SK-MEL-5 (cell line): ENCODE data around the gene ZNF837. TPM values are rescaled to one million over a fixed set of nuclear protein-coding genes. Genes with fewer than 3 reads are reported as not detected.

ENCODE experiments used
- DNase-seq: peaks from one replicate; pipeline ENCODE4 v3.0.0-alpha.2; 2016; ENCODE audit warnings: low read depth, low spot score
- in situ Hi-C: cut with HindIII; loops from 2 replicates; pipeline ENCODE4 v1.10.0; 2016; ENCODE audit warnings: low sequenced_read_pairs, high pct_unique_total_duplicates, low pct_unique_long_range_greater_than_20kb
- total RNA-seq: library from RNA; depleted of rRNA; stranded (reverse); fragments of >200 nt; shearing (Covaris generic); gene quantifications from 2 replicates; pipeline ENCODE4 v1.2.3, GENCODE V29; 2014

ZNF837 gene
- total RNA-seq, 1 experiment from 2014 or later = 0.87 TPM

DNA sequence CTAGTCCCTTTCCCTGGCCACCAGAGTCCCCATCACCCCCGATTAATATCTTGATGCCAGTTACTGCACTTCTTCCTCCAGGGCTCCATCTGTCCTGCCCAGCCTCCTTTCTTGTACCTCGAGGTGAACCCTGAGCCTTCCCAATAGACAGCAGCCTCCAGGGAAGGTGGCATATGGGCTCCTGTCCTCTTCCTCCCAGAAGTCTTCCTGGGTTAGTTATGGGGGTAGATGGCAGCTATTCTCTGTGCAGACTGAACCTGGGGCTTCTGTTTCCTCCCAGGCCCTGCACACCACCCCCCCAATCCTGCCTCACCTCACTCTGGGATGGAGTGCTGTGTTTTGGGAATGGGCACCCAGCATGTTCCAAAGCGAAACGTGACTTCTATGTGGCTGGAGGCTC is 17.3 kb upstream of the ZNF837 start:
- in situ Hi-C loops = no loop called here
- DNase-seq = no peak

DNA sequence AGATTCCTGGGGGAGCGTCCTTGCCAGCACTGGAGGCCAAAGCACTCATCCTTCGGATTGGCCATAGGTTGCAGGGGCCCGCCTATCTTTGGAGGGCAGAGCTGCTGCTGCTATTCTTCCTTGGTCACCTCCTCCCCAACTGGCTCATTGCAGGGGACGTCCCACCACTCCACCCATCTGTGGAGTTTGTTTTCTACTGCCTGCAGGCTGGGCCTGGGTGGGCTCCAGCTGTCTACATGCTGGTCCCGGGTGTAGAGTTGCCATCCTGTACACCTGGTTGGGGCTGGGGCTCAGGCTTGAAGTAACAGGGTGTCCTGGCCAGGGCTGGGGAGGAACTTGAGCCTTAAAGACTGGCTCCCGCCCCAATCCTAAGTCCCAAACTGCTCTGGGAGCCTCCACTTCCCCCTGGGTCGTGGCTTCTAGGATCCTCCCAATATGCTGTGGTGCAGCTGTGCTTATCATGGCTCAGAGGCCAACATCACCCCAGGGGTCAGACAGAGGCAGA is 16.8 kb upstream of the ZNF837 start:
- DNase-seq = no peak
- in situ Hi-C loops = no loop called here

DNA sequence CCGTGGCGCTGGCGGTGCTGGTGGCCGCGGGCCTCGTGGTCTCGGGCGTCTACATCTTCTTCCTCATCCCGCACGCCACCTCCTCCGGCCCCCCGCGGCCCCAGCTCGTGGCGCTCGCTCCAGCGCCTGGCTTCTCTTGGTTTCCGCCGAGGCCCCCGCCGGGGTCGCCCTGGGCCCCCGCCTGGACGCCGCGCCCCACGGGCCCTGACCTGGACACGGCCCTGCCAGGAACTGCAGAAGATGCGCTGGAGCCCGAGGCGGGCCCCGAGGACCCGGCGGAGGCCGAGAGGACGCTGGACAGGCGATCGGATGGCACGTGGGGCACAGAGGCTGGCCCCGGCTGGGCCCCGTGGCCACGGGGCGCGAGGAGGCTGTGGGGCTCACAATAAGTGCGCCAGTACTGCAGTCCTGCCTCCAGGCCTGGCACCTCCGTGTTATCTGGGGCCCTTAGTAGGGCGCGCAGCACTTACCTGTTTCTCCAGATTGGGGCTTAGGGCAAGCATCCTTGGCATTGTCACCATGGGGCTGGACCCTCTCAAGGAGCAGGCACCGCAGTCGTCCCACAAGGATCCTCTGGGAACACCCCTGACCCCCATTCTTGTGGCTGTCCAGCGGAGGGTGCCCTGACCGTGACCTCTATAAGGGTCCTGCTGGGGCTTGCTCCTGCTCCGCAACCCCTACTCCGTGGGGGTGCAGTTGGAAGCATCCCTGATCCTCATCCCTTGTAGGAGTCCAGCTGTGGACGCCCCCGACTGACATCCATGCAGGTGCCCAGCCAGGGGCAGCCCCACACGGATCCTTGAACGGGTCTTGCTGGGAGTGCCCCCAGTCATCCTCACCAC is 16.1 kb upstream of the ZNF837 start:
- in situ Hi-C loops = no loop called here

DNA sequence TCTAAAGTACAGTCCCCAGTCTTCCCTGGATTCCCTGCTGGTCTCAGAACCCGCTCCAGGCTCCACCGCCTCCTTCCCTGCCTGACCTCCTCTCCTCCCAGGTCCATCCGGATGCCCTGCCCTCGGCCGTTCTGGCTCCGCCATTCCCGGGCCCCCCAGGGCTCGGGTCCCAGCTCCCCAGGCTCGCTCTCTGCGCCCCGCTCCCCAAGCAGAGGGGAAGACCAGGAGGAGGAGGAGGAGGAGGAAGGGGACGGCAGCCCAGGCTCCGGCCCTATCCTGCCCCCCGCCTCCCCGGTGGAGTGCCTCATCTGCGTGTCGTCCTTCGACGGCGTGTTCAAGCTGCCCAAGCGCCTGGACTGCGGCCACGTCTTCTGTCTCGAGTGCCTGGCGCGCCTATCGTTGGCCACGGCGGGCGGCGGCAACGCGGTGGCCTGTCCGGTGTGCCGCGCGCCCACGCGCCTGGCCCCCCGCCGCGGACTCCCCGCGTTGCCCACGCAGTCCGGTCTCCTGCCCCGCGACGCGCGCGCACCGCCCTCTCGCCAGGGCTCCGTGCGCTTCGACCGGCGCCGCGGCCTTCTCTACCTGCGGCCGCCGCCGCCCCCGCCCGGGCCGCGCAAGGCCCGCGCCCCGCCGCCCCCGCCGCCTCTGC is 15.3 kb upstream of the ZNF837 start:
- in situ Hi-C loops = no loop called here
- DNase-seq = no peak

More for the DNA sequence above, 16.1 kb upstream of the ZNF837 start:
- no peak for DNase-seq

DNA sequence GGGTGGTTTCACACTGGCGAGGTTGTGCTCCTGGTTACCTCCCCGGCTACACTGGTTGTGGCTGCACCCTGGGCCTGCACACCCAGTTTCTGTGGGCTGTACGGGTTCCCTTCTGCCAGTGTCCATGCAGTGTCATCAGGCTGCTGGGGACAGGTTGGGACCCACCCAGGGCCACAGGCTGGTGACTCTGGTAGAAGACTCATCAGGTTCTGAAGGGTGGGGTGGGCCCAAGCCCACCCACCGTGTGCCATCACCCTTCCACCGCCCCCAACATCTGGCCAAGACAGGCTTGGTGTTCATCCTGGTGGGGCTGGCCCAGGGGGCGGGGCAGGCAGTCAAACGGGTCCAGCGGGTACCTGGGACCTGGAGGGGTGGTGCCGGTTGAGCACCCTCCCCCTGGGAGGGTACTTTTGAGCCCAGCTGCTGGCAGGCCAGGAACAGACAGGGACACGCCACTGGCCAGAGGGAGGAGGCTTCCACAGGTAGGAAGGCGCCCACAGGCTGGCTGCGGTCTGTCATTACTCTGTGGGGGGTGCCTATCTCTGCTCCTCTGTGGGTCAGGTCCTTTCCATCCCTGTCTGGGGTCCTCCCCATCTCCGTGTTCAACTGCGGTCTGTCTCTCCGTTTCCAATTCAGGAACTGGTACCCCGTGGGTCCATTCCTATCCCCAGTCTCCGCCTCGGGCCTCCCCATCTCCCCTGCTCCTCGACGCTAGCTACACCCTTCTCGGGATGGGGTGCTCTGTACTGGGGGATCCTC is 14.6 kb upstream of the ZNF837 start, which contains the start of gene RNF225:
RNF225 (plus strand) TSS at position 437 of the 759 bp plus-strand sequence. CDS start 434 bp downstream, outside the sequence.
- in situ Hi-C loops = no loop called here
- no peak for DNase-seq

DNA sequence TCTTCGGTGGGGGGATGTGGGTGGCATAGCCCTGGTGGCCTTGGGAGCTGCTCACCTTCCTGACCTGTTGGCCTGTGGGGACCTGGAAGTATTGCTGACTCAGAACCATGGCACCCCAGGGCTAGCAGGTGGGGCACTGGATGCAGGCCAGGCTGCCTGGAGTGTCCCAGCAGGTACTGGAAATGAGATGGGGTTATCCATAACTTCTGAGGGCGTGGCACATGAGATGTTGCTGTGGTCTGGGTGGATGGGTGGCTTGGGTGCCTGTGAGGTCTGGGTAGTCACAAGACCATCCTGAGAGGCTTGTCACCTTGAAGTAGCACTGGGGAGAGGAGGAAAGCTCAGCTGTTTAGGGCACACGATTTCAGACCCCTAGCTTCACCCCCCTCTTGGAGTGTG is 14.0 kb upstream of the ZNF837 start:
- in situ Hi-C loops = no loop called here
- no peak for DNase-seq

DNA sequence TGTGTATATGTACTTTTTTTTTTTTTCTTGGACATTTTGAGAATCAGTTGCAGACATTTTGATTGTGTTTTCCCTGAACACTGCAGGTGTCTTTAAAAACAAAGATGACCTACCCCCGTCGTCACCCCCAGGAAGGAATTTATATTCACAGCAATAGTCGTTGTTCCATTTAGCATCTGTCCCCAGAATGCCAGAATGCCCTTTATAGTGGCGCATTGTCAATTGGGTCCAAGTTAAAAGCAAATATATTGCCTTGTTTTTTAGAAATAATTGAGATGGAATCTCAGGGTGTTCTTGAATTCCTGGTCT is 12.8 kb upstream of the ZNF837 start:
- in situ Hi-C loops = no loop called here

DNA sequence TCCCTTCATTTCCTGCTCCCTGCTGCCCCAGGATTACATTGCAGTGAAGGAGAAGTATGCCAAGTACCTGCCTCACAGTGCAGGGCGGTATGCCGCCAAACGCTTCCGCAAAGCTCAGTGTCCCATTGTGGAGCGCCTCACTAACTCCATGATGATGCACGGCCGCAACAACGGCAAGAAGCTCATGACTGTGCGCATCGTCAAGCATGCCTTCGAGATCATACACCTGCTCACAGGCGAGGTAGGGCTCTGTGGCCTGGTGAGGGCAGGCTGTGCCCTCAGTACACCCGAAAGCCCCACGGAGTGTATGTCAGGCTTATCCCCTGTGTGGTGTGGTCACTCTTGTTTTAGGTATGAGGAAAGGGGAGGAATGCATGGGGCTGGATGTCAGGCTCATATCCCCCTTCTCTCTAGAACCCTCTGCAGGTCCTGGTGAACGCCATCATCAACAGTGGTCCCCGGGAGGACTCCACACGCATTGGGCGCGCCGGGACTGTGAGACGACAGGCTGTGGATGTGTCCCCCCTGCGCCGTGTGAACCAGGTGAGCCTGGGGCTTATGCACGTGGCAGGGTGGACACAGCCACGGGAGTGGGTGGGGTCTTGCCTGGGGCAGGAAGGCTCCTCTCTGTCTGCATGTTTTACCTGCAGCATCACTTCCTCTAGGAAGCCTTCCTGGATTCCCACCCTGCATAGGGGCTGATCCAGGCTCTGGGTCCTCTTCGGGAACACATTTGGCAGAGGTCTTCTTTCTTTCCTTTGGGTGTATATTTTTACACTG is 12.3 kb upstream of the ZNF837 start:
- in situ Hi-C loops = no loop called here

More for the DNA sequence above, 12.8 kb upstream of the ZNF837 start:
- no peak for DNase-seq

DNA sequence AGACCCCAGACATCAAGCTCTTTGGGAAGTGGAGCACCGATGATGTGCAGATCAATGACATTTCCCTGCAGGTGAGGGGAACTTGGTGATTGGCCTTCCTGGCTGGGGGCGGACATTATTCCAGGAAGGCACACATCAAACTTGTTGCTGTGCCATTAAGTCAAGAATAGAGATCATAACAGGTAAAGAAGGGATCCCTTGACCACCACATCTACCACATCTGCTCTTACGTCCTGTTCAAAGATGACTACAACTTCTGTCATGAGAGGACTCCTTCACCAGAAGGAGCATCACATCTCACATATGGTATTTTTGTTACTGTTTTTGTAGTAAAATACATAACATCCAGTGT is 7.3 kb upstream of the ZNF837 start:
- no peak for DNase-seq
- in situ Hi-C loops = no loop called here

More for the DNA sequence above, 12.3 kb upstream of the ZNF837 start:
- no peak for DNase-seq

DNA sequence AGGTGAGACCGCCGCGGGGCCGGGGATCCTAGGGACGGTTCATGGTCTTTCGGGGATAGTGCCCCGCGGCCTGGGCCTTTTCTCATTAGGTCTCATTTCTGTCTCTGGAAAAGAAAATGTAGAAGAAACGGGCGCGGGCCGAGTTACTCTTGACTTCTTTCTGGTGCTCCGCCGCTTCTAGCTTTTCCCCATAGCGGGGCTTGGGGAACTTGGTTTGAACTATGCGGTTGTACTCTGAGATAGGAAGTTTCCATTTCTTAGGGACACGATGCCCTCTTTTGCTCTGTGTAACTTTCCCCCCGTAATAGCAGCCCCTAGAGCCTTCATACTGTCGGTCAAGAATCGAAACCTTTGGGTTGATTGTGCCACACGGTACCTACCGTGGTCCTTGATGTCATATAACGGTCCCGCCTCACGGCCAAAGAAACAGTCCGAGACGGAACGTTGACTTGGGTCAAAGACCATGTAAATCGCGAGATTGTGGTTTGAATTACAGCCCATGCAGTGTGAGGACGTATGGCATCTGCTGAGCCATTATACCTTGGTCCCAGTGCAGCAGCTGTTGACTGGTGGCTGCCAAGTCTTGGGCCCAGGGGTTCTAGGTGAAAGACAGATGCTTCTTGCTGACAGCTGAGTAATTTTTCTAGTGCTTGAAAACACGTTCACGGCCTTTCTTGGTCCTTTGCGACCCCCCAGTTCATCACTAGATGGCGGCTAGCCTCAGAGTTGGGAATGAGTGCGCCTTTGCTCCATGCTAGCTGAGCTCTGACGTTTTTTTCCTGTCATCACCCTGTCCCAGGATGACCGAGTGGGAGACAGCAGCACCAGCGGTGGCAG is 6.7 kb upstream of the ZNF837 start:
- in situ Hi-C loops = no loop called here
- no peak for DNase-seq

DNA sequence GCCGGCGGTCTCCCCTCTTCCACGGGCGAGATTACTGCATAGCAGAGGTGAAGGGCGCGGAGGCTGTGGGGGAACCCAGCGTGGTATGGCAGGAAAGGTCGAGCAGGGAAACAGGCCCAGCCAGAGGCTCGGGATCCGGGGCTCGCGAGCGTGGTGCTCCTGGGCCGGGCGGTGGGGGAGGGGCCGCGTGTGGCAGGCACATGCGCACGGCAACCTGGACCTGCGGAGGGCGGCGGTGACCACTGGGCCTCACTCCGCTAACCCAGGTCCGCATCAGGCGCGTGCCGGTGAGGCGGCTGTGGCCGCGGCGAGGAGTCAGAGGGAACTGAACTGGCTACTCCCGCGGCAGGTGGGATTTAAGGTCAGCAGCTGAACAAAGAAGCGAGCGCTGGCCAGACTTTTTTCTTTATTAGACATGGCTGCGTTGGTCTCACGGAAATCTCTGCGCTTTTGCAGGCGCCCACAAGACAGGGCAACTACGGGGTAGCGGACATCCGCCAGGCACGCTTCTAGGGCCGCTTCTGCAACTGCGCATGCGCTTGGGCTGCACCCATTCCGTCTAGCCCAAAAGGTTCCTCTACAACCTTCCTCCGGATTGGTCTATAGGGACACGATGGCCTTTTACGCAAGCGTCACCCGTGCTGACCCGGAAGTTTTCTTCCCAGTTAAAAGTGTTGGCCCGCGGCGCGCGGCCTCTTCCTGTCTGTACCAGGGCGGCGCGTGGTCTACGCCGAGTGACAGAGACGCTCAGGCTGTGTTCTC is 5.9 kb upstream of the ZNF837 start, which contains the start of gene RPS5:
RPS5 (plus strand) TSS at position 694 of the 762 bp plus-strand sequence. CDS start 869 bp downstream, outside the sequence.
- in situ Hi-C loops = no loop called here
- peak; percentile 98 for DNase-seq

DNA sequence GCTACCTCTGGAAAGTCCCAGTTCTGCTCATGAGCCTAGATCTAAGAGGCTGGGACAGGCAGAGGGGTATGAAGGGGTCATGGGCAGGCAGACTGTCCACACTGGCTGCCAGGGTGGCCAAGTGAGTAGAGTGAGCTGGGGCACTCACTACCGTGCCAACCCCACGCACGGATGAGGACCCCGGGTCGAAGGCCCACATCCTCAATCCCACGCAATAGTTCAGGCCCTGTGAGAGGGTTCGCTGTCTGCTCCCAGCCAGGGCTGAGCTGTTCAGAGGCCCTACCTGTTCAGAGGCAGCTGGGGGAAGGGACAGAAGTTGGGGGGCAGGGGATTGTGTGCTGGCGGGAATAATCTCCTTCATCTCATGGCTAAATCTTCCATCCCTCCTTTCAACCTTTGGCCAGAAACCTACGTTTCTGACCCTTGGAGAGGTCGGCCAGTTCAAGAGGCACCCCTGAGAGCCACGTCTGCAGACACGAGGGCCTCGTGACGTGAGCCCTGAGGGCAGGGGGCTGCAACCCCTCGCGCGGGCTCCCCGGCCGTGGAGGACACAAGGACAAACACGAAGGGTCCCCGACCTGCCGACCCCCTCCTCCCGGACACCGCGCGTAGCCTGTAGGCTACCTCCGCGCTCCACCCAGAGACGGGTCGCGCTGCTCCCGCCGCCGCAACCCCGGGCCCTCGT is 5.2 kb upstream of the ZNF837 start:
- in situ Hi-C loops = no loop called here
- DNase-seq = no peak

DNA sequence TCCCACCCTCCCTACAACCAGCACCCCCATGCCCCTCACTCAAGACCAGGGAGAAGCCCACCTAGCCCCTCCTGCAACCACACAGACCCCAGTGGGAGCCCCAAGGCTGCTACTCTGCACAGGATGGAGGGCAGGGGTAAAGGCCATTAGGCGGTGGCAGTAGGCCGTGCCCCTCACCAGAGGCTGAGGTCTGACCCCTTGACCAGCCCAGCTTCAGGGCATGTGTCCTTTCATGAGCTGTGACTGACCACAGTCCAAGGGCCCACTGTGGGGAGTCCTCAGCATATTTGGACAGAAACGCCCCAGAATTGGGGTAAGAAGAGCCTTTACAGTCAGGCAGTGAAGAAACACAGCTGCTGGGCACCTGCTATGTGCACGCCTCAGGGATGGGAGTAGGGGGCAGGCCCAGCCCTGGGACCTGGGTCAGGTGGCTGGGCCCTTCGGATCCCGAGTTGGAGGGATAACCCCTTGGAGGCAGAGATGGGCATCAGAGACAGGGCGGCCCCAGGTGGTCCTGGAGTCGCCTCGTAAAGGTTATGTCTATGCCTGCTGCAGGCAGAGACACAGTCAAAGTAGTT is 4.6 kb upstream of the ZNF837 start:
- no peak for DNase-seq
- in situ Hi-C loops = no loop called here

DNA sequence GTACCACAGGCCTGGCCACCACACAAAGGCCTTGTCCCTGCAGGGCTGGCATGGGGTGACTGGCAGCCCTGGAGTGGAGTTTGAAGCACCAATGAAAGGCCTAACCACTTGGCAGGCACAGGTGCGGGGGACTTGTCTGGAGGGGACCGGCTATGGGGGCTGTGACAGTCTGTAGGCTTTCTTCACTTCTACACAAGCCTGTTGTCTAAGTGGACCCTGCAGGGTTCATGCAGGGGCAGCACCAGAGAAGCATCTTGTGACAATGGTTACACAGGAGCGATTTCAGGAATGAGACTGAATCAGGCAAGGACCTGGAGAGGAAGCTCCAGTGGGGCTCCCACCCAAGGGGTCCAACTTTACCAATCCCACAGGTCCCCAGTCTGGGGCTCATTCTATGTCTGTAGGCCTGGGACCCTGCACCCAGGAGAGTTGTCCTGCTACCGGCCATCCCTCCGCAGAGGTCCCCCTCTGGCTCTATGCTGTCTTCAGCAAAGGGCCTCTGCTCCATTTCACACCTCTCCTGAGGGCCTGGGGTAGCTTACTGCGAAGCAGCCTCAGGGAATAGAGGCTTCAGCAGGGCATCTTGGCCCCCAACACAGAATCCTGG is 2.3 kb upstream of the ZNF837 start:
- no peak for DNase-seq
- in situ Hi-C loops = no loop called here
